GM21526 (cell line): ENCODE results near the gene AXIN1.
"Not testable (repeated sequence)": the region's sequence is repeated elsewhere in the genome, so short reads cannot be mapped to it uniquely, and the experiment has no call there.

Experiments
- ATAC-seq: cut with Tn5 transposase; IDR thresholded peaks from one replicate; pipeline ENCODE4 v1.9.1; 2021; ENCODE audit warnings: moderate library complexity; ENCODE audit not compliant: unreplicated experiment, low FRiP score

Gene AXIN1

GRCh38 chr16:381789-382717, 29.5 kb upstream of the AXIN1 start, which contains the start of gene PGAP6:
PGAP6 (minus strand) TSS chr16:381978; CDS start chr16:381821, 157 bp downstream.
- peak; percentile 43 for ATAC-seq

- peak; percentile 10 for ATAC-seq
These were observed 28.7 kb upstream of the AXIN1 start for GRCh38 chr16:381012-381788.

GRCh38 chr16:380762-381011, 28.2 kb upstream of the AXIN1 start:
- ATAC-seq, result no peak

GRCh38 chr16:379961-380761, 27.6 kb upstream of the AXIN1 start:
- ATAC-seq, result no peak

- ATAC-seq, result no peak
These were observed 26.8 kb upstream of the AXIN1 start for GRCh38 chr16:379183-379960.

- ATAC-seq, result no peak
These were observed 26.3 kb upstream of the AXIN1 start for GRCh38 chr16:378821-379182.

GRCh38 chr16:378113-378820, 25.7 kb upstream of the AXIN1 start:
- ATAC-seq, result not testable (repeated sequence)

- no peak for ATAC-seq
These were observed 25.0 kb upstream of the AXIN1 start for GRCh38 chr16:377419-377951.

GRCh38 chr16:376817-377418, 24.4 kb upstream of the AXIN1 start:
- no peak for ATAC-seq

- ATAC-seq, result no peak
These were observed 23.6 kb upstream of the AXIN1 start for GRCh38 chr16:375927-376816.

- no peak for ATAC-seq
These were observed 22.7 kb upstream of the AXIN1 start for GRCh38 chr16:375212-375611.

GRCh38 chr16:374616-374926, 22.0 kb upstream of the AXIN1 start:
- no peak for ATAC-seq

- no peak for ATAC-seq
These were observed 21.5 kb upstream of the AXIN1 start for GRCh38 chr16:373848-374615.

- ATAC-seq, result no peak
These were observed 20.6 kb upstream of the AXIN1 start for GRCh38 chr16:373020-373598.

- no peak for ATAC-seq
These were observed 19.9 kb upstream of the AXIN1 start for GRCh38 chr16:372302-372983.

- no peak for ATAC-seq
These were observed 19.2 kb upstream of the AXIN1 start for GRCh38 chr16:371515-372301.
